SHP77 treated with DMSO at 0.1 percent for 48 hours (cell line): ENCODE results near the gene PALM.
"Not testable (repeated sequence)": the region's sequence is repeated elsewhere in the genome, so short reads cannot be mapped to it uniquely, and the experiment has no call there.

ENCODE experiments used
- DNase-seq: peaks from one replicate; lab custom pipeline; 2025; lab: John Stamatoyannopoulos, UW

The PALM gene

GRCh38 chr19:678791-679388, 29.8 kb upstream of the PALM start:
- DNase-seq: no peak

GRCh38 chr19:679418-680286, 29.1 kb upstream of the PALM start:
- DNase-seq: no peak

- peak; percentile 85 for DNase-seq
These were observed 28.3 kb upstream of the PALM start for GRCh38 chr19:680287-681028.

- DNase-seq: no peak
These were observed 27.4 kb upstream of the PALM start for GRCh38 chr19:681029-682019.

- DNase-seq: no peak
These were observed 25.9 kb upstream of the PALM start for GRCh38 chr19:682678-683320.

GRCh38 chr19:685454-685931, 23.2 kb upstream of the PALM start:
- DNase-seq: no peak

- DNase-seq: no peak
These were observed 22.0 kb upstream of the PALM start for GRCh38 chr19:686589-687297.

GRCh38 chr19:687569-688166, 21.1 kb upstream of the PALM start:
- no peak for DNase-seq

- DNase-seq: no peak
These were observed 20.5 kb upstream of the PALM start for GRCh38 chr19:688214-688613.

- no peak for DNase-seq
These were observed 19.7 kb upstream of the PALM start for GRCh38 chr19:688992-689391.

GRCh38 chr19:690203-690602, 18.5 kb upstream of the PALM start:
- DNase-seq: no peak

- DNase-seq: no peak
These were observed 14.0 kb upstream of the PALM start for GRCh38 chr19:694481-695351.

GRCh38 chr19:695352-695949, 13.3 kb upstream of the PALM start, which contains the start of gene PRSS57:
TSS of gene PRSS57 (minus strand) at chr19:695452. CDS start at chr19:695430, 22 bp downstream.
- no peak for DNase-seq

GRCh38 chr19:698529-698928, 10.2 kb upstream of the PALM start:
- DNase-seq: not testable (repeated sequence)

GRCh38 chr19:699885-700284, 8.8 kb upstream of the PALM start:
- DNase-seq: not testable (repeated sequence)

- not testable (repeated sequence) for DNase-seq
These were observed 5.9 kb upstream of the PALM start for GRCh38 chr19:702847-703246.

GRCh38 chr19:703329-703650, 5.4 kb upstream of the PALM start:
- DNase-seq: no peak

GRCh38 chr19:703651-704446, 4.9 kb upstream of the PALM start:
- no peak for DNase-seq
